ENCODE measurements around the gene CCL7. TPM values are rescaled to one million over a fixed set of nuclear protein-coding genes. Genes with fewer than 3 reads are reported as not detected.

Gene CCL7
- total and polyA plus RNA-seq, 4 donors, result not detected

DNA sequence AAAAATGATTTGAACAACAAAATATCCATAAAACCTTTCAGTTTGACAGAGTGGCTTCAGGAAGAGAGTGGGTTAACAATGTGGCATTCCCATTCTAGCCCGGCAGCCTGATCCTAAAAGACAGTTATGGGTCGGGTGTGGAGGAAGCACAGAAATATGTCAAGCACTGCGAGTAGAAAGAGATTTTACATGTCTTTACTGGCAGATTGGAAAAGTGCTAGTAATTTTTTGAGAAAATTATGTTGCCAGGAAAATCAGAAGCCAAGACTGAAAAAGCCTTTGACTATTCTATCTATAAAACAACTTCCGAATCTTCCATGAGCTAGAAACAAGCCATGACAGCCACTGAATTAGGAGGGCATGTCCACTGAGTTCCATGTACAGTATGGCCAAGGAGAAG, 9.2 kb upstream of the CCL7 start:
- no peaks in the 10 kb centered on the region for H3K27me3 ChIP-seq (ENCODE audit: control insufficient read depth in 4 of 4, insufficient read depth in 4 of 4, low read length in 3 of 4)
- WGBS, result 64% methylated on average over 4 of the region's 4 CpGs
- H3K9ac ChIP-seq (ENCODE audit: low read depth in 1 of 2, low read length in 2 of 2), result no peak overlapping the region
- TF ChIP-seq FOXA1 (IDR thresholded peaks at IDR 0.05), result no peak
- no peak for TF ChIP-seq FOXA2 (IDR thresholded peaks at IDR 0.05)
- no peak for TF ChIP-seq NR2F2 (IDR thresholded peaks at IDR 0.05)
- TF ChIP-seq HNF4A (conservative IDR thresholded peaks at IDR 0.05), result no peak
- TF ChIP-seq RAD21 (IDR thresholded peaks at IDR 0.05), result no peak
- TF ChIP-seq GABPA (IDR thresholded peaks at IDR 0.05 in 1 of 2, conservative IDR thresholded peaks at IDR 0.05 in 1 of 2), result no peak
- no peak for TF ChIP-seq EGR1 (IDR thresholded peaks at IDR 0.05; ENCODE audit: low read depth in 2 of 2)
- H3K4me3 ChIP-seq (ENCODE audit: low read depth in 1 of 3, low read length in 3 of 3), result no peak overlapping the region
- no peak overlapping the region for H3K27ac ChIP-seq (ENCODE audit: low read depth in 1 of 2, low read length in 2 of 2)
- H3K4me1 ChIP-seq (ENCODE audit: control insufficient read depth in 4 of 4, insufficient read depth in 4 of 4, low read length in 3 of 4), result no peaks in the 10 kb centered on the region
- DNase-seq (ENCODE audit: low spot score), result no peak
- no peaks in the 10 kb centered on the region for H3K9me3 ChIP-seq (ENCODE audit: control insufficient read depth in 4 of 4, low read length in 3 of 4)
- H3K36me3 ChIP-seq (ENCODE audit: control insufficient read depth in 4 of 4, insufficient read depth in 3 of 4, low read depth in 1 of 4, low read length in 3 of 4), result no peaks in the 10 kb centered on the region

DNA sequence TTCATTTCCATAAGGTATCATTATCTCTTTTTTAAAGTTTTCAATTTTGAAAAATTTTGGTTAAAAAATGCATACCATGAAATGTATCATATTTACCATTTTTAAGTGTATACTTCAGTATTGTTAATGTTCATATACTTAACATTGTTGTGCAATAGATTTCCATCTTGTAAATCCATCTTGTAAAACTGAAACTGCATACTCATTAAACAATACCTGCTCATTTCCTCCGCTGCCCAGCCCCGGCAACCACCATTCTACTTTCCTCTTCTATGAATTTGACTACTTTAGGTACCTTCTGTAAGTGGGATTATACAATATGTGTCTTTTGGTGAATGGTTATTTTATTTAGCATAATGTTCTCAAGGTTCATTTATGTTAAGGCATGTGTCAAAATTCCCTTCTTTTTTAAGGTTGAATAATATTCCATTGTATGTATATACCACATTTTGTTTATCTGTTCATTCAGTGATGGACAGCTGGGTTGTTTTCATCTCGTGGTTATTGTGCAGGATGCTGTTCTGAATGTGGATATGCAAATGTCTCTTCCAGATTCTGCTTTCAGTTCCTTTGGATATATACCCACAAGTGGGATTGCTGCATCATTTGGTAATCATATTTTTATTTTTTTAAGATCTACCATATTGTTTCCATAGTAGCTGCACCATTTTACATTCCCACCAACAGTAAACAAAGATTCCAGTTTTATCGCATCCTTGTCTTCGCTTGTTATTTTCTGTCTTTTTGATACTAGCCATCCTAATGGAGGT, 8.3 kb upstream of the CCL7 start:
- Histone ChIP-seq H3K27ac (ENCODE audit: low read depth in 1 of 2, low read length in 2 of 2) (no peak overlapping the region), H3K27me3 (ENCODE audit: control insufficient read depth in 4 of 4, insufficient read depth in 4 of 4, low read length in 3 of 4) (no peaks in the 10 kb centered on the region), H3K9me3 (ENCODE audit: control insufficient read depth in 4 of 4, low read length in 3 of 4) (no peaks in the 10 kb centered on the region), H3K4me3 (ENCODE audit: low read depth in 1 of 3, low read length in 3 of 3) (no peak overlapping the region), H3K9ac (ENCODE audit: low read depth in 1 of 2, low read length in 2 of 2) (no peak overlapping the region), H3K36me3 (ENCODE audit: control insufficient read depth in 4 of 4, insufficient read depth in 3 of 4, low read depth in 1 of 4, low read length in 3 of 4) (no peaks in the 10 kb centered on the region), H3K4me1 (ENCODE audit: control insufficient read depth in 4 of 4, insufficient read depth in 4 of 4, low read length in 3 of 4) (no peaks in the 10 kb centered on the region)
- 83% methylated on average over 5 of the region's 5 CpGs for WGBS
- TF ChIP-seq JUND (IDR thresholded peaks at IDR 0.05) (no peak), NR2F2 (IDR thresholded peaks at IDR 0.05) (no peak), RXRA (IDR thresholded peaks at IDR 0.05) (no peak), EGR1 (IDR thresholded peaks at IDR 0.05; ENCODE audit: low read depth in 2 of 2) (no peak), HNF4A (conservative IDR thresholded peaks at IDR 0.05) (no peak), RAD21 (IDR thresholded peaks at IDR 0.05) (no peak), TAF1 (conservative IDR thresholded peaks at IDR 0.05) (no peak)
- TF ChIP-seq, protein P1, sequence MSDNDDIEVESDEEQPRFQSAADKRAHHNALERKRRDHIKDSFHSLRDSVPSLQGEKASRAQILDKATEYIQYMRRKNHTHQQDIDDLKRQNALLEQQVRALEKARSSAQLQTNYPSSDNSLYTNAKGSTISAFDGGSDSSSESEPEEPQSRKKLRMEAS (IDR thresholded peaks at IDR 0.05), result no peak
- TF ChIP-seq, protein P2, sequence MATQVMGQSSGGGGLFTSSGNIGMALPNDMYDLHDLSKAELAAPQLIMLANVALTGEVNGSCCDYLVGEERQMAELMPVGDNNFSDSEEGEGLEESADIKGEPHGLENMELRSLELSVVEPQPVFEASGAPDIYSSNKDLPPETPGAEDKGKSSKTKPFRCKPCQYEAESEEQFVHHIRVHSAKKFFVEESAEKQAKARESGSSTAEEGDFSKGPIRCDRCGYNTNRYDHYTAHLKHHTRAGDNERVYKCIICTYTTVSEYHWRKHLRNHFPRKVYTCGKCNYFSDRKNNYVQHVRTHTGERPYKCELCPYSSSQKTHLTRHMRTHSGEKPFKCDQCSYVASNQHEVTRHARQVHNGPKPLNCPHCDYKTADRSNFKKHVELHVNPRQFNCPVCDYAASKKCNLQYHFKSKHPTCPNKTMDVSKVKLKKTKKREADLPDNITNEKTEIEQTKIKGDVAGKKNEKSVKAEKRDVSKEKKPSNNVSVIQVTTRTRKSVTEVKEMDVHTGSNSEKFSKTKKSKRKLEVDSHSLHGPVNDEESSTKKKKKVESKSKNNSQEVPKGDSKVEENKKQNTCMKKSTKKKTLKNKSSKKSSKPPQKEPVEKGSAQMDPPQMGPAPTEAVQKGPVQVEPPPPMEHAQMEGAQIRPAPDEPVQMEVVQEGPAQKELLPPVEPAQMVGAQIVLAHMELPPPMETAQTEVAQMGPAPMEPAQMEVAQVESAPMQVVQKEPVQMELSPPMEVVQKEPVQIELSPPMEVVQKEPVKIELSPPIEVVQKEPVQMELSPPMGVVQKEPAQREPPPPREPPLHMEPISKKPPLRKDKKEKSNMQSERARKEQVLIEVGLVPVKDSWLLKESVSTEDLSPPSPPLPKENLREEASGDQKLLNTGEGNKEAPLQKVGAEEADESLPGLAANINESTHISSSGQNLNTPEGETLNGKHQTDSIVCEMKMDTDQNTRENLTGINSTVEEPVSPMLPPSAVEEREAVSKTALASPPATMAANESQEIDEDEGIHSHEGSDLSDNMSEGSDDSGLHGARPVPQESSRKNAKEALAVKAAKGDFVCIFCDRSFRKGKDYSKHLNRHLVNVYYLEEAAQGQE (IDR thresholded peaks at IDR 0.05), result no peak
- DNase-seq (ENCODE audit: low spot score), result no peak

DNA sequence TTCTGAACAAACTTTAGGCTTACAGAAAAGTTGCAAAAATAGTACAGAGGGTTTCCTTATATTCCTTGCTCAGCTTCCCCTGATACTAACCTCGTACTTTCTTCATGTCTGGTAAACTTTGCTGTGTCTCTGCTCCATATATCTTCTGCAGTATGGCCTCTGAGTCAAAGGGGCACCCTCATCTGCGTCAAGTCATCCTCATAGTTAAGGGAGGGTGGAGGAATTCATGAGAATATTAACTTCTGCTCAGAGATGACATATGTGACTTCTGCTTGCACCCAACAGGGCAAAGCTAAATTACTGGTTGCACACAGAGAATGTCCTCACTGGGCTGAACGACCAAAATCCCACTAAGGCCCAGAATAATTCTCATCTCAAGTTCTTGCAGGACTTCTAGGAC, 4.3 kb upstream of the CCL7 start:
- 46% methylated on average over 3 of the region's 3 CpGs for WGBS
- Histone ChIP-seq H3K9me3 (ENCODE audit: control insufficient read depth in 4 of 4, low read length in 3 of 4) (no peaks in the 10 kb centered on the region), H3K9ac (ENCODE audit: low read depth in 1 of 2, low read length in 2 of 2) (no peak overlapping the region), H3K27me3 (ENCODE audit: control insufficient read depth in 4 of 4, insufficient read depth in 4 of 4, low read length in 3 of 4) (no peaks in the 10 kb centered on the region), H3K4me1 (ENCODE audit: control insufficient read depth in 4 of 4, insufficient read depth in 4 of 4, low read length in 3 of 4) (no peaks in the 10 kb centered on the region), H3K27ac (ENCODE audit: low read depth in 1 of 2, low read length in 2 of 2) (no peak overlapping the region), H3K4me3 (ENCODE audit: low read depth in 1 of 3, low read length in 3 of 3) (no peak overlapping the region), H3K36me3 (ENCODE audit: control insufficient read depth in 4 of 4, insufficient read depth in 3 of 4, low read depth in 1 of 4, low read length in 3 of 4) (no peaks in the 10 kb centered on the region)
- DNase-seq (ENCODE audit: low spot score), result no peak
- no peak for TF ChIP-seq FOXA1 (IDR thresholded peaks at IDR 0.05)
- TF ChIP-seq, protein P3, sequence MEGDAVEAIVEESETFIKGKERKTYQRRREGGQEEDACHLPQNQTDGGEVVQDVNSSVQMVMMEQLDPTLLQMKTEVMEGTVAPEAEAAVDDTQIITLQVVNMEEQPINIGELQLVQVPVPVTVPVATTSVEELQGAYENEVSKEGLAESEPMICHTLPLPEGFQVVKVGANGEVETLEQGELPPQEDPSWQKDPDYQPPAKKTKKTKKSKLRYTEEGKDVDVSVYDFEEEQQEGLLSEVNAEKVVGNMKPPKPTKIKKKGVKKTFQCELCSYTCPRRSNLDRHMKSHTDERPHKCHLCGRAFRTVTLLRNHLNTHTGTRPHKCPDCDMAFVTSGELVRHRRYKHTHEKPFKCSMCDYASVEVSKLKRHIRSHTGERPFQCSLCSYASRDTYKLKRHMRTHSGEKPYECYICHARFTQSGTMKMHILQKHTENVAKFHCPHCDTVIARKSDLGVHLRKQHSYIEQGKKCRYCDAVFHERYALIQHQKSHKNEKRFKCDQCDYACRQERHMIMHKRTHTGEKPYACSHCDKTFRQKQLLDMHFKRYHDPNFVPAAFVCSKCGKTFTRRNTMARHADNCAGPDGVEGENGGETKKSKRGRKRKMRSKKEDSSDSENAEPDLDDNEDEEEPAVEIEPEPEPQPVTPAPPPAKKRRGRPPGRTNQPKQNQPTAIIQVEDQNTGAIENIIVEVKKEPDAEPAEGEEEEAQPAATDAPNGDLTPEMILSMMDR (IDR thresholded peaks at IDR 0.05; ENCODE audit: low read depth, low read length, missing input control), result no peak
- no peak for TF ChIP-seq HNF4A (conservative IDR thresholded peaks at IDR 0.05)
- no peak for TF ChIP-seq RXRA (IDR thresholded peaks at IDR 0.05)
- TF ChIP-seq EGR1 (IDR thresholded peaks at IDR 0.05; ENCODE audit: low read depth in 2 of 2), result no peak
- no peak for TF ChIP-seq JUND (IDR thresholded peaks at IDR 0.05)
- TF ChIP-seq FOXA2 (IDR thresholded peaks at IDR 0.05), result no peak
- TF ChIP-seq TAF1 (conservative IDR thresholded peaks at IDR 0.05), result no peak
- TF ChIP-seq SP1 (IDR thresholded peaks at IDR 0.05), result no peak
- TF ChIP-seq, protein P2 (IDR thresholded peaks at IDR 0.05), result no peak
- TF ChIP-seq YY1 (IDR thresholded peaks at IDR 0.05), result no peak
- TF ChIP-seq GABPA (IDR thresholded peaks at IDR 0.05 in 1 of 2, conservative IDR thresholded peaks at IDR 0.05 in 1 of 2), result no peak
- no peak for TF ChIP-seq NR2F2 (IDR thresholded peaks at IDR 0.05)
- TF ChIP-seq, protein P1 (IDR thresholded peaks at IDR 0.05), result no peak
- no peak for TF ChIP-seq HNF4G (IDR thresholded peaks at IDR 0.05)

Data from liver (tissue), 9 donors.